Keratinocyte (primary cell): ENCODE results near the gene FUT4.
"Not testable (repeated sequence)": the region's sequence is repeated elsewhere in the genome, so short reads cannot be mapped to it uniquely, and the experiment has no call there.

Source experiments
- CTCF ChIP-seq, 3 experiments: IDR thresholded peaks in 1 of 3; conservative IDR thresholded peaks in 1 of 3; optimal IDR thresholded peaks in 1 of 3; 2 replicates in 2 of 3; 3 replicates in 1 of 3; pipeline versions ENCODE3 to v1.5.1; 2011; ENCODE audit warnings: low read length in 3 of 3, mild to moderate bottlenecking in 3 of 3, moderate library complexity in 2 of 3, control low read depth in 1 of 3, inconsistent platforms in 1 of 3; ENCODE audit not compliant: insufficient read depth in 2 of 3; ENCODE audit errors: extremely low read depth in 1 of 3
- EZH2 ChIP-seq: IDR thresholded peaks from one replicate; pipeline ENCODE4 v1.6.1; 2012; ENCODE audit warnings: inconsistent platforms, mild to moderate bottlenecking, low read length, moderate library complexity

- not testable (repeated sequence) for TF ChIP-seq CTCF (optimal IDR thresholded peaks at IDR 0.05 in 1 of 3, IDR thresholded peaks at IDR 0.05 in 1 of 3, conservative IDR thresholded peaks at IDR 0.05 in 1 of 3; ENCODE audit: extremely low read depth in 1 of 3, insufficient read depth in 2 of 3, low read length in 3 of 3); EZH2
Observed at GRCh38 chr11:94572975-94573374, 29.3 kb downstream of the FUT4 start.
